Measurements from ENCODE around the gene RC3H2.
"Not testable (repeated sequence)": the region's sequence is repeated elsewhere in the genome, so short reads cannot be mapped to it uniquely, and the experiment has no call there.

Gene RC3H2

DNA sequence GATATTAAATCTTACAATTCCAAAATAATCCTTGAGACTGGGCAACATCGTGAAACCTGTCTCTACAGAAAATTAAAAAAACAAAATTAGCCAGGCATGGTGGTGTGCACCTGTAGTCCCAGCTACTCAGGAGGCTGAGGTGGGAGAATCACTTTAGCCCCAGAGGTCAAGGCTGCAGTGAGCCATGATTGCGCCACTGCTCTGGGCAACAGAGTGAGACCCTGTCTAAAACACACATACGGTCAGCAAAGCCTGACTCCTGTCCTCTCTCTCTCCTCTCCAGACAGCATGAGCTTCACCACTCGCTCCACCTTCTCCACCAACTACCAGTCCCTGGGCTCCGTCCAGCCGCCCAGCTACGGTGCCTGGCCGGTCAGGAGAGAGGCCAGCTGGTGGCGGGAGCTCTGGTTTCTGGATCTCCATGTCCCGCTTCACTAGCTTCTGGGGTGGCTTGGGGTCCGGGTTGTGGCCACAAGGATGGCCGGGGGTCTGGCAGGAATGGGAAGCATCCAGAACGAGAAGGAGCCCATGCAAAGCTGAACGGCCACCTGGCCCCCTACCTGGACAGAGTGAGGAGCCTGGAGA, 67.8 kb downstream of the RC3H2 start:
- DNase-seq, result no peak

DNA sequence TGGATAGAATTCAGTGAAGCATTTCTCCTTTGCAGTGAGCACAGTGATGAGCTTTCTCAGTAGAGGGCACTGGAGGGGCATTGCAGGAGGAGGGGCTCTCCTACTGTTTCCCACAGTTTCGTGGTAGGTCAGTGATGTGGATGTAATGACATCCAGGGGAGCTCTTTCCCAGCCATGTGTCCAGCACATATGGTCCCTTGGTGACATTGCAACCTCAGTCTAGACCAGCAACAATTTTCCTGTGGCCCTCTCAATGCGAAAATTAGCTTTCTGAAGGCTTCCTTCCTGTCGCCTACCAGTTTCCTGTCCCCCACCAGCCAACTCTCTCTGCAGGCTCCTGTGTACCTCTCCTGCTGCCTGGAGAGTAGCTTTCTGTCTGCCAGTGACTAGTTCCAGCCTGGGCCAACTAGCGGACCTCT, 69.8 kb downstream of the RC3H2 start:
- no peak for DNase-seq

DNA sequence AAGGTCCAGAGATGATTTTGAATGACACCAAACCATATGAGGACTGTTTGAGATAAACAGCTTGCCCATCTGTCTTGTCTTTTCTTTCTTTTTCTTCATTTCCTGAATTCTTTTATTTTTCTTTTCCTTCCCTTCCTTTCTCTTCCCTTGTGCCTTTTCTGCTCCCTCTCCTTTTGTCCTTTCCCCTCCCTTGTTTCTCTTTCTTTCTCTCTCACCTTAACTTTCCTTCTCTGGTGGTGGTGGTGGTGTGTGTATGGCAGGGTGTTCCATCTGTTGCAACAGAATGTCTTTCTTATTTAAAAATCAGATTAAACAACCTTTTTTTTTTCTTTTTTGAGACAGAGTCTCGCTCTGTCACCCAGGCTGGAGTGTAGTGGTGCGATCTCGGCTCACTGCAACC, 73.0 kb downstream of the RC3H2 start:
- no peak for DNase-seq

DNA sequence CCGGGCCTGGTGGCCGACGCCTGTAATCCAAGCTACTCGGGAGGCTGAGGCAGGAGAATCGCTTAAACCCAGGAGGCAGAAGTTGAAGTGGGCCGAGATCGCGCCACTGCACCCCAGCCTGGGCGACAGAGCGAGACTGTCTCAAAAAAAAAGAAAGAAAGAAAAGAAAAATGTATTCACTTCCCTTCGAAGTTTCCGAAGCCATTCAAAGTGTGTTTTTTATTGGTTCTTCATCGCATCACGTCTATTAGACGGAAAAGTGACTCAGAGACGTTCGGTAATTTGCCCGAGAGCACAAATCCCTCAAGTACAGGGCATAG, 76.2 kb downstream of the RC3H2 start:
- not testable (repeated sequence) for DNase-seq

DNA sequence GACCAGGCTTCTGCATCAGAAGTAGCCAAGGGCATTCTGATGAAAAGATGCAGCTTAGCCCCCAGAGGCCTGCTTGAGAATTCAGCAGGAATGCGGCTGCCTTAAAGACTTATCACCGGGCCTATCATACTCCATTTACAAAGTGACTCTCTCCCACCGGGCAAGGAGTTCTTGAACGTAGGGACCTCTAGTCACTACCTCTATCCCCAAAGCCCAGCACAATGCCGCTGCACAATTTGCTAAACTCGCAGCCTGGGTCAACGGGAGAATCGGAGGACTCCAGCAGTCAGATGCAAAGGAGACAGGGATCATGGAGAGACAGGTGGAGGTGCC, 77.4 kb downstream of the RC3H2 start:
- DNase-seq, result no peak

DNA sequence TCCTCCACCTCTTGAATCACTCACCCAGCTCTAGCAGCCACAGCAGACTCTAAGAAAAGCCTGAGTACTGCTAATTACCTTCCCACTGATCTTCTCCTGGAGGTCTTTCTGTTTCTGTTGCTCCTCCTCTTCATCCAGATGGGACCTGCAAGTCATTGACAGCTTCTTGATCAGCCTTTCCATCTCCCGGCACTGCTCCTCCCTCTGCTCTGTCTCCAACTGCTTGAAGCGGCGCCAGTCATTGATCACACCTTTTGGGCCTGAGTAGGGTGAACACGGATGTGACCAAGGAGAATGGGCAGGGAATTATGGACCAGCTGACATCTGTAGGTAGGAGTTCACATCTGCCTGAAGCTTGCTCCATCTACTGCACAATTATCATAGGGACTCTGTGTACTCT, 82.2 kb downstream of the RC3H2 start:
- no peak for DNase-seq

DNA sequence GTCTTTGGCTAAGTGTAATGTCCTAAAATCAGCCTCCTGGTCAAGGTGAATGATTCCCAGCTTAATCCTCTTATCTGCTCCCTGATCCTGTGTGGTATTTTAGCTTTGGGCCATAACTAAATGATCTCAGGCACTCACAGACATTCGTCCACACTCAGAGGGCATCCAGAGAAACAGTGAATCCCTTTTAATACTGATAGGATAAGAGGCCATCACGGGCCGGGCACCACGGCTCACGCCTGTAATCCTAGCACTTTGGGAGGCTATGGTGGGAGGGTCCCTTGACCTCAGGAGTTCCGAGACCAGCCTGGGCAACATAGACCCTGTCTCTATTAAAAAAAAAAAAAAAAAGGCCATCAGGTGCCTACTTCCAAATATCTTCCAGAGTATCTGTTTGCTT, 83.1 kb downstream of the RC3H2 start:
- no peak for DNase-seq

DNA sequence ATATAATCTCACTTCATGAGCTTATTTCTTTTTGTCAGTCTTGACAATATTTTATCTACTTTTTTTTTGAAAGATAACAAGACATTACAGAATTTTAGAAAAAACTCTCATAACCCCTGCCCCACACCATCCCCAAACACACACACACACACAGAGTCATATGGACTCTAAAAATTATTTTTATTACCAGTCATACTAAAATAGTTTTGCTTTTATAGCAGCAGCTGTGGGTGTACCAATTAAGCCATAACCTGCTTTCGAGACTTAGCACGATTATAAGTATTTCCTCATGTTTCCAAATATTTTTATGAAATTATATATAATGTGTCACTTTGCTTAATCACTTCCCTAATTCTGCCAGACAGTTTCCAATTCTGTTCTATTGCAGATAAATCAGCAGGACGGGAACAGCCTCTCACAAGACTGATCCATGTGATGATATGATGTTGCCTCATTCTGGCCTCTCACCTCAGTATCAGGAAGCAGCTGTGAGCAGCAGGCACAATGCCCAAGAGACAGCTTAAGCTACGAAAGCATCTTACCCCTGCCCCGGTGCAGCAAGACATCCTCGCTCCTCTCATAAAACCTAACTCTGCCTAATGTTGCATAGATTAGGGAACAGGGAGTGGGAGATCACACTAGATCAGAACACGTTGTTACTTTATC, 83.7 kb downstream of the RC3H2 start:
- no peak for DNase-seq

DNA sequence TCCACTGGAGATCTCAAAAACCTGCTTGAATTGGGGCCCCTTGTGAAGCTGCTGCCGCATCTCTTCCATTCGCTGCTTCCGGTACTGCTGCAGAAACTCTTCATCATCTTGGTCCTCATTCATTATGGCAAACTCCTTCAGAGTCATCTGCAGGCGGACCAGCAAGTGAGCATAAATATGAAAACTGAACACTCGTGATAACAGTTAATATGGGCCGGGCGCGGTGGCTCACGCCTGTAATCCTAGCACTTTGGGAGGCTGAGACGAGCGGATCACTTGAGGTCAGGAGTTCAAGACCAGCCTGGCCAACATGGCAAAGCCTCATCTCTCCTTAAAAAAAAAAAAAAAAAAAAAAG, 84.7 kb downstream of the RC3H2 start:
- DNase-seq, result no peak

DNA sequence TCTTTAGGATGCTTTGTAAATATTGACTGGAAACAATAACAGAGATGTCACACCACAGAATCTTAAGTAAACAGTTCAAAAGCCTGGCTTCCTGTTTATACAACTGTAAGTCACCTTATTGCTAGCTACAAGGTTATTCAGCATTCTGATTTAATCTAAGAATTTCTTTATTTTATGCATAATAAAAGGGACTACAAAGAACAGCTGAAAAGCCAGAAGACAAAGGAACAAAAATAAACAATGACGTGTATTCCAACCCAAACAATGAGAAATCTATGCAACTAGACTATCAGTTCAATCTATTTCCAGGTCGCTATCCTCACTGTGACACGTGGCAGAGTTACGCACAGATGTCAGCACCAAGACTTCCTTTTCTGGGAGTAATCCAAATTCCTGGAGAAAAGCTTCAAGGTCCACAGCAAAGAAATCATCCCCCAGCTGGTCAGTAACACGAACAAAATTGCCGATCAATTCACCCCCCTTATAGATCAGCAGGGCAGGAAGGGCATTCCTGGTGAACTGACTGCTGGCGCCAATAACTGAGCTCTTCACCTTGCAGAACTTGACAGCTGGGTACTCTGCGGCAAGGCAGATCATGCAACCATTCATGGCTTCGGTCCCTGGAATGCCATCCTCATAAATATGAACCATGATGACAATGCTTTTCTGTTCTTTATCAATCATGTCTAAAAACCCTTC, 85.2 kb downstream of the RC3H2 start:
- no peak for DNase-seq

DNA sequence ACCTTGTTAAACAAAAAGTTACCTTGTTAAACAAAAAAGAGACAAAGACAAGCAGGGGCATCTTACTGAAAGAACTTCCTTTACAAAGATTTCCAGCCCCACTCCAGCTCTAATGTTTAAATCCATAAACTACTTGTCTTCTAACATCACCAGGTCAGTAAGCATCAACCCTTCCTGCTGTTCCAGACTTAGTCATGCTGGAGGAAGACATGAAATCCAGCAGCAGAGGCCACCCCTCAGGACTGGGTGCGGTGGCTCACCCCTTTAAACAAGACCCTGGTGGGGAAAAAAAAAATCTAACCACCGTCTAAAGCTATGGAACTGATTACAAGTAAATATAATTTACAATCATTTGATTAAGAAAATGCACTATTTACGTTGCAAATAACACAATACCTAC, 85.8 kb downstream of the RC3H2 start:
- no peak for DNase-seq

DNA sequence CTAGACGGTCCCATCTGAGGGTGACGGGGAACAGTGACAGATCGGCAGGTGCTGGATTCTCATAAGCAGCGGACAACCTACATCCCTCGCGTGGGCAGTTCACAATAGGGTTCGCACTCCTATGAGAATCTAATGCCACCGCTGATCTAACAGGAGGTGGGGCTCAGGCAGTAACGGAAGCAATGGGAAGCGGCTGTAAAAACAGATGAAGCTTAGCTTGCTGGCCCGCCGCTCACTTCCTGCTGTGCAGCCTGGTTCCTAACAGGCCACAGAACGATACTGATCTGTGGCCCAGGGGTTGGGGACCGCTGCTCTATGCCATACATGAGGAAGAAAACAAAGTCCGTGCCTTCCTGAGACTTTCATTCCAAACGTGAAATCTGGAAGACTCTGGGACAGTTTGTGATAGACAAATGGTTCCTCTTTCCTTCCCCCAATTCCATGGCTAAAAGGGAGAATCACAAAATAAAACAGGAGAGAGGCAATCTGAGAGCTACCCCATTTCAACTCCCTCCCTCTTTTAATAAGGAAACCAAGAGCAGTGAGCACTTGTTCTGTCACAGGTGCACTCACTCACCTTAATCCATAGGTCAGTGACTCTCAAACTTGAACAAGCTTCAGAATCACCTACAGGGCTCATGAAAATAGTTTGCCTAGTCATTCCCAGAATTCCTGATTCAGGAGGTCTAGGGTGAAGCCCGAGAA, 88.8 kb downstream of the RC3H2 start:
- no peak for DNase-seq

DNA sequence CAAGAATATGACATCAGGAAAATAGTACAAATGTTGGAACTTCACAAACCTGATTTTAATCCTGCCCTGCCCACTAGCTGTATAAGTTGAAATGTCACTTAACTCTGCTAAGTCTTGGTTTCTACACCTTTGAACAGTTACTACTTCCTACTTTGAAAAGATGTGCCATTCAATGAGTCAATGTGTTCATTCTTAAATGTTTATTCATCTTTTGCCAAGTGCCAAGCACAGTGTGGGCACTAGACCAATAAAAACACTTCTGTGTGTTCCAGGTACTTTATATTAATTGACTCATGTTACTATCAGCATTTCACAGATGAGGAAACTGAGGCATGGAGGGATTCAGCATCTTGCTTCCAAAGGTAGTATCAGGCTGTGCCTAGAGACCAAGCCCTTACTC, 89.6 kb downstream of the RC3H2 start:
- no peak for DNase-seq

DNA sequence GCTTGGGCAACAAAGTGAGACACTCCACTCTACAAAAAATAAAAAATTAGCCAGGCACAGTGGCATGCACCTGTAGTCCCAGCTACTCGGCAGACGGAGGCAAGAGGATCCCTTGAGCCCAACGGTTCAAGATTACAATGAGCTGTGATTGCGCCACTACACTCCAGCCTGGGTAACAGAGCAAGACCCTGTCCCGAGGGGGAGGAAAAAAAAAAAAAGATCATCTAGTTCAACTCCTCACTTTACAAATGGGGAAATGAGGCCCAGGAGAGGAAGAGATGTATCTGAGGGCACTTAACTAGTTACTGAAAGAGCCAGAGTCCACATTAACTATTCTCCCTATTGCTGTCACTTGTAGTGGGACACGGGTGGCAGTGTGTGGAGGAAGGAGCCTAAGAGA, 90.6 kb downstream of the RC3H2 start:
- no peak for DNase-seq

DNA sequence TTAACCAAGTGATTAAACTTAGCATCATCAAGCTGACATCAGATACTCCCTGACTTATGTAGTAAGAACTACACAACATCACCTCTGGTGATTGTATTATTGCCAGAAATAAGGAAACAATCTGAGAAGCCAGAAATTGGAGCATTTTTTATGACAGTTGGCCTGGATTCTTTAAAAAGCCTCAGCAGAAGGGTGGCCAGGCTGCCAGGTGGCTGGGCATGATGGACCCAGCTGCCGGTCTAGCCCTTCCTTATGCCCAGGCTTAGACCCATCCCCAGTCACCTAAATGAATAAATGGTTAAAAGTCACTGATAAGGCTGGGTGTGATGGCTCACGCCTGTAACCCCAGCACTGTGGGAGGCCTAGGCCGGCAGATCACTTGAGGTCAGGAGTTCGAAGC, 92.4 kb downstream of the RC3H2 start:
- DNase-seq, result no peak

DNA sequence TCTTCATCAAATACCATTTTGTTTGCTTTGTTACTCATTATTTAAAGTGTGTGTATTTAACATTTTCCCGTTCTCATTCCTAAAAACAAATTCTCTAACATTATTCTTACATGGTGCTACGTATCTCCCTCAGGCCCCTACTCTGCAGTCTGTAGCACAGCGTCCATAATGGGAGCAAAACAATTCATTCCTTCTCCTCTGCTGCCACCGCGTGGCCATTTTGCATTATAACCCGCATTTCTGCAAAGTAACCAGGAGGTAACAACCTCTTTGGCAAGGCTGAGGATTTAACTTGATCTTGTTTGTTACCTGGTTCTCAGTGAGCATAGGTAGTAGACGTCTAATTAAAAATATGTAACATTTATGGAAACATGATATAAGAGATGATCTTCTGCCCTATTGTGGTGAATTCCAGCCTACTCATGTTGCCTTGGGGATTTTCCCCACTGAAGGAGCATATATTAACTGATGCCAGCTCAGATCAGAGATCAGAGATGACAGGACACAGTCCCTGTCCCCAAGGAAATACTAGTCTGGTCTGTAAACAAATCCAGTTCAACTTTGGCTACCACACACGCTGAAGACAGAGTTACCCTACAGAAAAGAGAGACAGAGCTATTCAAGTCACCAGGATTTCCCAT, 94.7 kb downstream of the RC3H2 start:
- DNase-seq, result peak; percentile 60

DNA sequence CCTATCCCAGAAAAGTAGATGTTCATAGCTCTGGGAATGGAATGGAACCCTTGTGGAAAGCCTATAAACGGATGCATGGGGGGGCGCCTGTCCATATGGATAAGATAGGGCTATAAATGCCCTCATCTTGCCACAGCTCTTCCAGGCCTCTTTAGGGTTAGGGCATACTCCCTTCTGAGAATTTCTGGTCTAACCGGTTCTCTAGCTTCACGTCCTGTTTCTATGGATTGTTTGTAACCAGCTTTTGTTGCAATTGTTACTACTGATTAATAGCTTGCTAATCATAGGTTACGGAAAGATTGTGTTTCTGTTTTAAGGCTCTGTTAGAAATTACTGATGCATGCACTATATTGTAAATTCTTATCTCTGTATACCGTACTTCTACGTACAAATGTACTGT, 95.9 kb downstream of the RC3H2 start:
- DNase-seq, result peak; percentile 46

DNA sequence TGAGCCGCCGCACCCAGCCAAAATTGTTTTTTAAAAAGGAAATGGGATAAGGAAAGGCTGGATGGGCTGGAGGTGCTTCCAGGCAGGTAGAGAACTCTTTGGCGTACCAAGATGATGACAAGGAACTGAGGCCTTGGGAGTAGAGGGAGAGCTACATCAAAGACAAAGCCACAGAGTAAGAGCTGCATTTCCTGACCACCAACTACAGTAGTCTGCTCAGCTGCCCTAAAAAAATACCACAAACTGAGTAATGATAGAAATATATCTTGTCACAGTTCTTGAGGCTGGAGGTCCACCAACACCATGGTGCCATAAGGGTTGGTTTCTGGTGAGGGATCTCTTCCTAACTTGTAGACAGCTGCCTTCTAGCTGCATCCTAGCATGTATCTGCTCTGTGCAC, 97.0 kb downstream of the RC3H2 start:
- DNase-seq, result no peak

DNA sequence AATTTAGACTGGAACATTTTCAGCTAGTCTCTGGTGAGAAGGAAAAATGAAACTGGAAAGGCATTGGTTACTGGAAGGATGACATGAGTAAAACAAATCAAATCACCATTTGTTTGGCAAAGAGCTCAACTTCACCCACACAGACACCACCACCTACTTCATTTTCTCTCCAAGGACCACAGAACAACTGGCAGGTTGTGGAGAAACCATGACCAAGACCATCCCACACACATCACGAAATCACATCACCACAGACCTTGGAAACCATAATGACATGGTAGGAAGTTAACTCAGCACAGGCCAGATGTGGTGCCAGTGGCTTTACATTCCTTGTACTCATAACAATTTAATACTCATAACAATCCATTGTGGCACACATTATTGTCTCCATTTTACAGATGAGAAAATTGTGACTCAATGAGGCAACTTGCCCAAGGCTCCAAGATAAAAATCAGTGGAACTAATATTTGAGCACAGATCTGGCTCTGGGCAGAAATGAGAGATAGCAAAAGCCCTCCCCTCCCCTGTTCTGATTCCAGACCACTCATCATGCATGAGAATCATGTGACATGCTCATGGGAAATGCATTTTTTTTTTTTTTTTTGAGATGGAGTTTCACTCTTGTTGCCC, 97.8 kb downstream of the RC3H2 start:
- no peak for DNase-seq

DNA sequence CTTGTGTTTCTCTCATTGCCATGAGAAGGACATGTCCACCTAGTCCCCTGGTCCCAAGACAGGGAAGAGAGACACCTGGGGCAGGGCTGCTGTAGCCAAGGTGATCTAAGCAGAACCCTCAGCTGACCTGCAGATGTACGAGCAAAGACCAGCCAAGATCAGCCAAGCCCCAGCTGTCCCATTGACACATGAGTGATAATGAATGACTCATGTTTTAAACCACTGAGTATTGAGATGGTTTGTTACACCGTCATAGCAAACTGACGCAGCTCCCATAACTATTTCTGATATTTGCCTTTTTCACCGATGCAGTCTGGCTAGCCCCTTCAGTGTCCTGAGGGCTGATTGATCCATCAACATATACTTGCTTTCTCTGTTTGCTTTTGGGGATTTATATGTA, 98.5 kb downstream of the RC3H2 start:
- DNase-seq, result no peak

DNA sequence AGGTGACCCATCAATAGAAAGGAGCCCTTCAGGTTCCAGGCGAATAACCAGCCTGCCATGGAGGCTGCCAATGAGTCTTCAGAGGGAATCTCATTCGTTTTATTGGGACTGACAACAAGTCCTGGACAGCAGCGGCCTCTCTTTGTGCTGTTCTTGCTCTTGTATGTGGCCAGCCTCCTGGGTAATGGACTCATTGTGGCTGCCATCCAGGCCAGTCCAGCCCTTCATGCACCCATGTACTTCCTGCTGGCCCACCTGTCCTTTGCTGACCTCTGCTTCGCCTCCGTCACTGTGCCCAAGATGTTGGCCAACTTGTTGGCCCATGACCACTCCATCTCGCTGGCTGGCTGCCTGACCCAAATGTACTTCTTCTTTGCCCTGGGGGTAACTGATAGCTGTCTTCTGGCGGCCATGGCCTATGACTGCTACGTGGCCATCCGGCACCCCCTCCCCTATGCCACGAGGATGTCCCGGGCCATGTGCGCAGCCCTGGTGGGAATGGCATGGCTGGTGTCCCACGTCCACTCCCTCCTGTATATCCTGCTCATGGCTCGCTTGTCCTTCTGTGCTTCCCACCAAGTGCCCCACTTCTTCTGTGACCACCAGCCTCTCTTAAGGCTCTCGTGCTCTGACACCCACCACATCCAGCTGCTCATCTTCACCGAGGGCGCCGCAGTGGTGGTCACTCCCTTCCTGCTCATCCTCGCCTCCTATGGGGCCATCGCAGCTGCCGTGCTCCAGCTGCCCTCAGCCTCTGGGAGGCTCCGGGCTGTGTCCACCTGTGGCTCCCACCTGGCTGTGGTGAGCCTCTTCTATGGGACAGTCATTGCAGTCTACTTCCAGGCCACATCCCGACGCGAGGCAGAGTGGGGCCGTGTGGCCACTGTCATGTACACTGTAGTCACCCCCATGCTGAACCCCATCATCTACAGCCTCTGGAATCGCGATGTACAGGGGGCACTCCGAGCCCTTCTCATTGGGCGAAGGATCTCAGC, 104.8 kb downstream of the RC3H2 start, which contains the start of gene OR1K1:
TSS of gene OR1K1 (plus strand) at position 58 of the 995 bp plus-strand sequence. CDS start at position 58, 0 bp downstream.
- DNase-seq, result no peak
